ENCODE results near the gene IGIP.

DNA sequence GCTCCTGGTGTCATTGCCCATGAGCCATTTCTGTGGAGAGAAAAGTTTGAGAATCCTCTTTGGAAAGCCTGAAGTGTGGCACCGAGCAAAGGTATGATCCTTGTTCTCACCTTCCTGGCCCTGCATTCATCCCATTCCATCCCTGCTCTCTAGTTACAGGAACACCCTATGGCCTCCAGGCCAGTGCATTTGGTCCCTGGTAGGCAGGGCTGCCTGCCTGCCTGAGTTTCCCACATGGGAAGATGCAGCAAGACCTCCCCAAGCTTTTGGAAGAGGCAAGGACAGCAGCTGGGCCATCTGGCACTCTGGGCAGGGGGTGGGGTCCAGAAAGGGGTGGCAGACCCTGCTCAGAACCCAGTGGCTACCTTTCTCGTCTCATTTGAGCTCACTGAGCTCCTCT, 24.5 kb downstream of the IGIP start:
- TF ChIP-seq, protein P1, sequence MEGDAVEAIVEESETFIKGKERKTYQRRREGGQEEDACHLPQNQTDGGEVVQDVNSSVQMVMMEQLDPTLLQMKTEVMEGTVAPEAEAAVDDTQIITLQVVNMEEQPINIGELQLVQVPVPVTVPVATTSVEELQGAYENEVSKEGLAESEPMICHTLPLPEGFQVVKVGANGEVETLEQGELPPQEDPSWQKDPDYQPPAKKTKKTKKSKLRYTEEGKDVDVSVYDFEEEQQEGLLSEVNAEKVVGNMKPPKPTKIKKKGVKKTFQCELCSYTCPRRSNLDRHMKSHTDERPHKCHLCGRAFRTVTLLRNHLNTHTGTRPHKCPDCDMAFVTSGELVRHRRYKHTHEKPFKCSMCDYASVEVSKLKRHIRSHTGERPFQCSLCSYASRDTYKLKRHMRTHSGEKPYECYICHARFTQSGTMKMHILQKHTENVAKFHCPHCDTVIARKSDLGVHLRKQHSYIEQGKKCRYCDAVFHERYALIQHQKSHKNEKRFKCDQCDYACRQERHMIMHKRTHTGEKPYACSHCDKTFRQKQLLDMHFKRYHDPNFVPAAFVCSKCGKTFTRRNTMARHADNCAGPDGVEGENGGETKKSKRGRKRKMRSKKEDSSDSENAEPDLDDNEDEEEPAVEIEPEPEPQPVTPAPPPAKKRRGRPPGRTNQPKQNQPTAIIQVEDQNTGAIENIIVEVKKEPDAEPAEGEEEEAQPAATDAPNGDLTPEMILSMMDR (optimal IDR thresholded peaks at IDR 0.05 in 1 of 3, IDR thresholded peaks at IDR 0.05 in 1 of 3, conservative IDR thresholded peaks at IDR 0.05 in 1 of 3; ENCODE audit: extremely low read depth in 1 of 3, insufficient read depth in 2 of 3, low read length in 3 of 3), result no peak
- TF ChIP-seq EZH2 (IDR thresholded peaks at IDR 0.05; ENCODE audit: low read length), result no peak
